Left kidney (tissue), 8 donors: ENCODE measurements around the gene NUMB. TPM values are rescaled to one million over a fixed set of nuclear protein-coding genes. Genes with fewer than 3 reads are reported as not detected.

Source experiments
- DNase-seq: peaks from one replicate; pipeline ENCODE4 v3.0.0-alpha.2; 2013
- long read RNA-seq, 8 donors: transcript quantifications; one replicate each; lab custom pipeline, GENCODE V29; 2026
- polyA plus RNA-seq: library from polyadenylated mRNA; unstranded; fragments of 120-200 nt; gene quantifications from one replicate; pipeline ENCODE4 v1.2.1, GENCODE V29; 2013; ENCODE audit not compliant: insufficient read length

The NUMB gene
- polyA plus RNA-seq = 126 TPM
- long read RNA-seq, donor 1, partial matches to known transcripts = 0 of 5 reads
- long read RNA-seq, donor 1, other reads (novel, unspliced or antisense) = 0 of 5 reads
- long read RNA-seq, donor 2, partial matches to known transcripts = 0 of 12 reads
- long read RNA-seq, donor 2, other reads (novel, unspliced or antisense) = 0 of 12 reads
- long read RNA-seq, donor 3, partial matches to known transcripts = 0 of 8 reads
- long read RNA-seq, donor 3, other reads (novel, unspliced or antisense) = 0 of 8 reads
- long read RNA-seq, donor 4 = 0 reads
- long read RNA-seq, donor 5, partial matches to known transcripts = 0 of 8 reads
- long read RNA-seq, donor 5, other reads (novel, unspliced or antisense) = 0 of 8 reads
- long read RNA-seq, donor 6, partial matches to known transcripts = 0 of 3 reads
- long read RNA-seq, donor 6, other reads (novel, unspliced or antisense) = 0 of 3 reads
- long read RNA-seq, donor 7, transcript NUMB-207 (3 exons, 1,714 nt) = minor isoform, 5 of 20 reads
- long read RNA-seq, donor 7, transcript NUMB-215 (12 exons, 3,037 nt) = major isoform, 6 of 20 reads
- long read RNA-seq, donor 7, partial matches to known transcripts = 0 of 20 reads
- long read RNA-seq, donor 7, other reads (novel, unspliced or antisense) = 0 of 20 reads
- long read RNA-seq, donor 8, partial matches to known transcripts = 0 of 6 reads
- long read RNA-seq, donor 8, other reads (novel, unspliced or antisense) = 0 of 6 reads

GRCh38 chr14:73458183-73458976 lies at the start of gene NUMB:
Gene NUMB, minus strand, starts transcription at chr14:73458546. Its CDS starts 102,795 bp downstream, at chr14:73355751.
- DNase-seq = peak; percentile 100

GRCh38 chr14:73503648-73504047 lies 45.3 kb upstream of the NUMB start:
- no peak for DNase-seq

- DNase-seq = no peak
These were observed 43.8 kb upstream of the NUMB start for GRCh38 chr14:73502017-73502619.

GRCh38 chr14:73500360-73500759 lies 42.0 kb upstream of the NUMB start:
- no peak for DNase-seq

- no peak for DNase-seq
These were observed 36.2 kb upstream of the NUMB start for GRCh38 chr14:73494593-73494992.

- DNase-seq = no peak
These were observed 34.3 kb upstream of the NUMB start for GRCh38 chr14:73492670-73493069.

GRCh38 chr14:73492043-73492552 lies 33.8 kb upstream of the NUMB start:
- DNase-seq = no peak

- DNase-seq = peak; percentile 37
These were observed 33.1 kb upstream of the NUMB start for GRCh38 chr14:73491256-73492042.

- DNase-seq = no peak
These were observed 31.3 kb upstream of the NUMB start for GRCh38 chr14:73489481-73490175.

GRCh38 chr14:73478684-73479083 lies 20.3 kb upstream of the NUMB start:
- DNase-seq = no peak

GRCh38 chr14:73477618-73478266 lies 19.4 kb upstream of the NUMB start:
- DNase-seq = no peak

GRCh38 chr14:73476451-73476931 lies 18.1 kb upstream of the NUMB start:
- DNase-seq = no peak

- no peak for DNase-seq
These were observed 16.6 kb upstream of the NUMB start for GRCh38 chr14:73474952-73475351.

GRCh38 chr14:73472185-73473114 lies 14.1 kb upstream of the NUMB start:
- DNase-seq = peak; percentile 60

GRCh38 chr14:73471582-73472184 lies 13.3 kb upstream of the NUMB start:
- no peak for DNase-seq

- DNase-seq = no peak
These were observed 10.6 kb upstream of the NUMB start for GRCh38 chr14:73468828-73469375.

GRCh38 chr14:73467800-73468199 lies 9.5 kb upstream of the NUMB start:
- DNase-seq = no peak

GRCh38 chr14:73467377-73467776 lies 9.0 kb upstream of the NUMB start:
- no peak for DNase-seq
